Stomach (tissue), 9 donors: ENCODE measurements around the gene FOXP2. TPM values are rescaled to one million over a fixed set of nuclear protein-coding genes. Genes with fewer than 3 reads are reported as not detected.

Experiments
- DNase-seq, 2 donors: peaks; one replicate each; pipeline versions ENCODE4 v3.0.0 to v3.0.0-alpha.2; 2013 to 2019
- H3K27ac ChIP-seq, 5 donors: fragments of 200-600 bp in 4 of 5; sonication (generic) in 4 of 5; one replicate each; pipeline ENCODE4 v1.5.1; 2013 to 2019; ENCODE audit warnings: mild to moderate bottlenecking in 1 of 5, moderate library complexity in 1 of 5
- H3K27me3 ChIP-seq, 3 donors: fragments of 200-600 bp; sonication (generic); one replicate each; pipeline ENCODE4 v1.5.1; 2017 to 2019; ENCODE audit warnings: mixed run types in 1 of 3
- H3K36me3 ChIP-seq, 4 donors: fragments of 200-600 bp; sonication (generic); 1 replicate in 3 of 4; 2 replicates in 1 of 4; pipeline ENCODE4 v1.5.1; 2016 to 2019
- H3K4me1 ChIP-seq, 4 donors: fragments of 200-600 bp; sonication (generic); one replicate each; pipeline ENCODE4 v1.5.1; 2016 to 2019
- H3K4me3 ChIP-seq, 4 donors: fragments of 200-600 bp; sonication (generic) in 3 of 4; one replicate each; pipeline ENCODE4 v1.5.1; 2016 to 2019; ENCODE audit warnings: mild to moderate bottlenecking in 1 of 4
- H3K9me3 ChIP-seq, 4 donors: fragments of 200-600 bp; sonication (generic); one replicate each; pipeline ENCODE4 v1.5.1; 2016 to 2019
- CTCF ChIP-seq, 7 experiments: fragments of 450-650 bp in 4 of 7; fragments of 200-600 bp in 3 of 7; sonication (generic) in 3 of 7; IDR thresholded peaks; one replicate each; pipeline ENCODE4 v1.5.1; 2016 to 2019; ENCODE audit warnings: antibody characterized with exemption in 7 of 7, control low read depth in 2 of 7, mild to moderate bottlenecking in 1 of 7
- EP300 ChIP-seq: sonication (generic); formaldehyde crosslinking; IDR thresholded peaks from one replicate; pipeline ENCODE4 v1.6.1; 2017; ENCODE audit warnings: antibody characterized with exemption
- POLR2A ChIP-seq, 4 donors: fragments of 450-650 bp; IDR thresholded peaks; one replicate each; pipeline ENCODE4 v1.6.1; 2016; ENCODE audit warnings: antibody characterized with exemption in 4 of 4, control low read depth in 2 of 4, mild to moderate bottlenecking in 1 of 4, moderate library complexity in 1 of 4
- POLR2AphosphoS5 ChIP-seq, 3 donors: sonication (generic); formaldehyde crosslinking; IDR thresholded peaks; one replicate each; pipeline ENCODE4 v1.6.1; 2016; ENCODE audit warnings: antibody characterized with exemption in 3 of 3
- WGBS, 5 donors: extraction: QIAGEN DNeasy Blood & Tissue Kit in 3 of 5; methylation state at CpG; one replicate each; pipeline versions ENCODE4 v1.1.5 to v1.1.7; 2013 to 2018; 5-methylcytosine and 5-hydroxymethylcytosine counted together
- intact Hi-C: fragments of 100-400 bp; cut with DNase I; formaldehyde crosslinking; loops from one replicate; pipeline ENCODE4 v1.15.1; 2023; ENCODE audit warnings: low total_unique reads
- polyA plus RNA-seq, 3 donors: library from polyadenylated mRNA; stranded (reverse); fragments of 200-250 nt; gene quantifications; one replicate each; pipeline ENCODE4 v1.2.3, GENCODE V29; 2013
- total RNA-seq, 5 donors: library from RNA; depleted of rRNA; stranded (reverse); fragments of >200 nt; gene quantifications; one replicate each; pipeline versions ENCODE4 v1.1.0 to v1.2.3, GENCODE V29; 2014 to 2016
- donor health status: healthy with polysubstance abuse.
- donor health status: Bipolar disorder and iron deficiency.
- donor health status: healthy.

Gene FOXP2
- total and polyA plus RNA-seq, 8 donors: 0.92 to 51.6 (median 7.1) TPM

GRCh38 chr7:114459574-114459973 lies 45.0 kb downstream of the FOXP2 start:
- no peaks in the 10 kb centered on the region for H3K27me3 ChIP-seq
- TF ChIP-seq POLR2AphosphoS5 (IDR thresholded peaks at IDR 0.05): no peak
- no peak for TF ChIP-seq POLR2A (IDR thresholded peaks at IDR 0.05)
- no peak for TF ChIP-seq EP300
- TF ChIP-seq CTCF (IDR thresholded peaks at IDR 0.05): no peak

GRCh38 chr7:114460021-114460420 lies 45.4 kb downstream of the FOXP2 start:
- no peak overlapping the region for H3K4me3 ChIP-seq
- no peak for DNase-seq
- TF ChIP-seq POLR2AphosphoS5 (IDR thresholded peaks at IDR 0.05) (no peak), POLR2A (IDR thresholded peaks at IDR 0.05) (no peak), EP300 (no peak), CTCF (IDR thresholded peaks at IDR 0.05) (no peak)
- 72 to 82% (median 75%) methylated on average over 2 of the region's 2 CpGs for WGBS, 5 donors
- H3K9me3 ChIP-seq: no peaks in the 10 kb centered on the region
- no peak overlapping the region for H3K27ac ChIP-seq
- no peaks in the 10 kb centered on the region for H3K4me1 ChIP-seq
- H3K36me3 ChIP-seq: no peaks in the 10 kb centered on the region
- H3K27me3 ChIP-seq: no peaks in the 10 kb centered on the region
- intact Hi-C loops: no loop called here

More at GRCh38 chr7:114459574-114459973, 45.0 kb downstream of the FOXP2 start:
- WGBS, 5 donors: 94 to 97% (median 96%) methylated on average over 12 of the region's 12 CpGs
- intact Hi-C loops: no loop called here
- Histone ChIP-seq H3K9me3 (no peaks in the 10 kb centered on the region), H3K4me3 (no peak overlapping the region), H3K36me3 (no peaks in the 10 kb centered on the region), H3K27ac (no peak overlapping the region), H3K4me1 (no peaks in the 10 kb centered on the region)
- no peak for DNase-seq

GRCh38 chr7:114466917-114467316 lies 52.3 kb downstream of the FOXP2 start:
- H3K9me3 ChIP-seq: no peaks in the 10 kb centered on the region
- no peaks in the 10 kb centered on the region for H3K4me1 ChIP-seq
- no peaks in the 10 kb centered on the region for H3K27me3 ChIP-seq
- H3K27ac ChIP-seq: no peak overlapping the region
- no peaks in the 10 kb centered on the region for H3K36me3 ChIP-seq
- no peak overlapping the region for H3K4me3 ChIP-seq
- intact Hi-C loops: no loop called here
- TF ChIP-seq EP300 (no peak), POLR2A (IDR thresholded peaks at IDR 0.05) (no peak), POLR2AphosphoS5 (IDR thresholded peaks at IDR 0.05) (no peak), CTCF (IDR thresholded peaks at IDR 0.05) (no peak)
- DNase-seq: peak in 1 of 2 donors; percentile 17

- H3K27me3 ChIP-seq: no peaks in the 10 kb centered on the region
- no peaks in the 10 kb centered on the region for H3K9me3 ChIP-seq
- WGBS, 5 donors: 68 to 78% (median 76%) methylated on average over 2 of the region's 2 CpGs
- no peak for TF ChIP-seq POLR2A (IDR thresholded peaks at IDR 0.05)
- no peak for DNase-seq
- H3K27ac ChIP-seq: no peak overlapping the region
- intact Hi-C loops: no loop called here
- no peaks in the 10 kb centered on the region for H3K4me1 ChIP-seq
- H3K36me3 ChIP-seq: no peaks in the 10 kb centered on the region
- no peak overlapping the region for H3K4me3 ChIP-seq
Measured at GRCh38 chr7:114468844-114469243, 54.2 kb downstream of the FOXP2 start.

- no peak for DNase-seq
- WGBS, 5 donors: 86 to 93% (median 90%) methylated on average over 6 of the region's 6 CpGs
- Histone ChIP-seq H3K4me3 (no peak overlapping the region), H3K36me3 (no peaks in the 10 kb centered on the region), H3K27me3 (no peaks in the 10 kb centered on the region), H3K9me3 (no peaks in the 10 kb centered on the region), H3K4me1 (no peaks in the 10 kb centered on the region), H3K27ac (no peak overlapping the region)
- no peak for TF ChIP-seq CTCF (IDR thresholded peaks at IDR 0.05)
- no peak for TF ChIP-seq EP300
- TF ChIP-seq POLR2AphosphoS5 (IDR thresholded peaks at IDR 0.05): no peak
- no peak for TF ChIP-seq POLR2A (IDR thresholded peaks at IDR 0.05)
- intact Hi-C loops: no loop called here
Measured at GRCh38 chr7:114472896-114473512, 58.4 kb downstream of the FOXP2 start.
